ENCODE results near the gene MED1. TPM values are rescaled to one million over a fixed set of nuclear protein-coding genes. Genes with fewer than 3 reads are reported as not detected.

MED1 gene
- total and polyA plus RNA-seq, 4 donors, result 4.4 to 19.3 (median 9.1) TPM

- H3K27ac ChIP-seq (ENCODE audit: low read depth in 1 of 2, low read length in 2 of 2), result peak within 1 kb of the TSS; percentile 82 to 93
- peak; percentile 96 for DNase-seq (ENCODE audit: low spot score)
- H3K9me3 ChIP-seq (ENCODE audit: control insufficient read depth in 4 of 4, low read length in 3 of 4), result no peaks in the 10 kb centered on the region
- H3K27me3 ChIP-seq (ENCODE audit: control insufficient read depth in 4 of 4, insufficient read depth in 4 of 4, low read length in 3 of 4), result no peaks in the 10 kb centered on the region
- H3K4me3 ChIP-seq (ENCODE audit: low read depth in 1 of 3, low read length in 3 of 3), result peak within 1 kb of the TSS; percentile 70 to 97 (median 91)
- peak within 1 kb of the TSS; percentile 1 to 83 for H3K9ac ChIP-seq (ENCODE audit: low read depth in 1 of 2, low read length in 2 of 2)
- under 1% methylated on average over 86 of the region's 86 CpGs for WGBS
- TF ChIP-seq GABPA (IDR thresholded peaks at IDR 0.05 in 1 of 2, conservative IDR thresholded peaks at IDR 0.05 in 1 of 2) (no peak), YY1 (IDR thresholded peaks at IDR 0.05) (peak; percentile 30), SP1 (IDR thresholded peaks at IDR 0.05) (peak; percentile 57)
- H3K4me1 ChIP-seq (ENCODE audit: control insufficient read depth in 4 of 4, insufficient read depth in 4 of 4, low read length in 3 of 4), result peaks cover 5 to 18% (median 15%) of the 10 kb centered on the region in 4 donors
- H3K36me3 ChIP-seq (ENCODE audit: control insufficient read depth in 4 of 4, insufficient read depth in 3 of 4, low read depth in 1 of 4, low read length in 3 of 4), result peaks cover 0 to 3% (median 2%) of the 10 kb centered on the region in 4 donors
Measured at GRCh38 chr17:39401412-39402243, 49.4 kb downstream of the MED1 start, which contains the start of gene FBXL20. Gene FBXL20 (minus strand): TSS chr17:39401626. CDS start chr17:39401402, 224 bp downstream.

GRCh38 chr17:39400547-39401411 lies 50.3 kb downstream of the MED1 start:
- DNase-seq (ENCODE audit: low spot score), result no peak
- no peaks in the 10 kb centered on the region for H3K9me3 ChIP-seq (ENCODE audit: control insufficient read depth in 4 of 4, low read length in 3 of 4)
- no peaks in the 10 kb centered on the region for H3K27me3 ChIP-seq (ENCODE audit: control insufficient read depth in 4 of 4, insufficient read depth in 4 of 4, low read length in 3 of 4)
- peak overlapping the region; percentile 82 to 93 for H3K27ac ChIP-seq (ENCODE audit: low read depth in 1 of 2, low read length in 2 of 2)
- peaks cover 5 to 18% (median 15%) of the 10 kb centered on the region in 4 donors for H3K4me1 ChIP-seq (ENCODE audit: control insufficient read depth in 4 of 4, insufficient read depth in 4 of 4, low read length in 3 of 4)
- WGBS, result under 1% methylated on average over 46 of the region's 46 CpGs
- H3K4me3 ChIP-seq (ENCODE audit: low read depth in 1 of 3, low read length in 3 of 3), result peak overlapping the region; percentile 70 to 97 (median 86)
- H3K9ac ChIP-seq (ENCODE audit: low read depth in 1 of 2, low read length in 2 of 2), result peak overlapping the region; percentile 1 to 83
- peaks cover 0 to 3% (median 2%) of the 10 kb centered on the region in 4 donors for H3K36me3 ChIP-seq (ENCODE audit: control insufficient read depth in 4 of 4, insufficient read depth in 3 of 4, low read depth in 1 of 4, low read length in 3 of 4)
- TF ChIP-seq REST (IDR thresholded peaks at IDR 0.05) (no peak), FOXA2 (IDR thresholded peaks at IDR 0.05) (no peak), GABPA (IDR thresholded peaks at IDR 0.05 in 1 of 2, conservative IDR thresholded peaks at IDR 0.05 in 1 of 2) (no peak), ATF3 (IDR thresholded peaks at IDR 0.05) (no peak), FOXA1 (IDR thresholded peaks at IDR 0.05) (no peak), SP1 (IDR thresholded peaks at IDR 0.05) (no peak), EGR1 (IDR thresholded peaks at IDR 0.05; ENCODE audit: low read depth in 2 of 2) (no peak), RAD21 (IDR thresholded peaks at IDR 0.05) (no peak), HNF4G (IDR thresholded peaks at IDR 0.05) (no peak), JUND (IDR thresholded peaks at IDR 0.05) (no peak), RXRA (IDR thresholded peaks at IDR 0.05) (no peak), HNF4A (conservative IDR thresholded peaks at IDR 0.05) (no peak), MAX (IDR thresholded peaks at IDR 0.05) (no peak), YY1 (IDR thresholded peaks at IDR 0.05) (no peak), NR2F2 (IDR thresholded peaks at IDR 0.05) (no peak), TAF1 (conservative IDR thresholded peaks at IDR 0.05) (no peak)
- TF ChIP-seq, protein P1, sequence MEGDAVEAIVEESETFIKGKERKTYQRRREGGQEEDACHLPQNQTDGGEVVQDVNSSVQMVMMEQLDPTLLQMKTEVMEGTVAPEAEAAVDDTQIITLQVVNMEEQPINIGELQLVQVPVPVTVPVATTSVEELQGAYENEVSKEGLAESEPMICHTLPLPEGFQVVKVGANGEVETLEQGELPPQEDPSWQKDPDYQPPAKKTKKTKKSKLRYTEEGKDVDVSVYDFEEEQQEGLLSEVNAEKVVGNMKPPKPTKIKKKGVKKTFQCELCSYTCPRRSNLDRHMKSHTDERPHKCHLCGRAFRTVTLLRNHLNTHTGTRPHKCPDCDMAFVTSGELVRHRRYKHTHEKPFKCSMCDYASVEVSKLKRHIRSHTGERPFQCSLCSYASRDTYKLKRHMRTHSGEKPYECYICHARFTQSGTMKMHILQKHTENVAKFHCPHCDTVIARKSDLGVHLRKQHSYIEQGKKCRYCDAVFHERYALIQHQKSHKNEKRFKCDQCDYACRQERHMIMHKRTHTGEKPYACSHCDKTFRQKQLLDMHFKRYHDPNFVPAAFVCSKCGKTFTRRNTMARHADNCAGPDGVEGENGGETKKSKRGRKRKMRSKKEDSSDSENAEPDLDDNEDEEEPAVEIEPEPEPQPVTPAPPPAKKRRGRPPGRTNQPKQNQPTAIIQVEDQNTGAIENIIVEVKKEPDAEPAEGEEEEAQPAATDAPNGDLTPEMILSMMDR (IDR thresholded peaks at IDR 0.05; ENCODE audit: low read depth, low read length, missing input control), result no peak
- TF ChIP-seq, protein P2, sequence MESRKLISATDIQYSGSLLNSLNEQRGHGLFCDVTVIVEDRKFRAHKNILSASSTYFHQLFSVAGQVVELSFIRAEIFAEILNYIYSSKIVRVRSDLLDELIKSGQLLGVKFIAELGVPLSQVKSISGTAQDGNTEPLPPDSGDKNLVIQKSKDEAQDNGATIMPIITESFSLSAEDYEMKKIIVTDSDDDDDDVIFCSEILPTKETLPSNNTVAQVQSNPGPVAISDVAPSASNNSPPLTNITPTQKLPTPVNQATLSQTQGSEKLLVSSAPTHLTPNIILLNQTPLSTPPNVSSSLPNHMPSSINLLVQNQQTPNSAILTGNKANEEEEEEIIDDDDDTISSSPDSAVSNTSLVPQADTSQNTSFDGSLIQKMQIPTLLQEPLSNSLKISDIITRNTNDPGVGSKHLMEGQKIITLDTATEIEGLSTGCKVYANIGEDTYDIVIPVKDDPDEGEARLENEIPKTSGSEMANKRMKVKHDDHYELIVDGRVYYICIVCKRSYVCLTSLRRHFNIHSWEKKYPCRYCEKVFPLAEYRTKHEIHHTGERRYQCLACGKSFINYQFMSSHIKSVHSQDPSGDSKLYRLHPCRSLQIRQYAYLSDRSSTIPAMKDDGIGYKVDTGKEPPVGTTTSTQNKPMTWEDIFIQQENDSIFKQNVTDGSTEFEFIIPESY (IDR thresholded peaks at IDR 0.05), result no peak

Data from liver (tissue), 9 donors.